ENCODE measurements around the gene CASQ2.

DNA sequence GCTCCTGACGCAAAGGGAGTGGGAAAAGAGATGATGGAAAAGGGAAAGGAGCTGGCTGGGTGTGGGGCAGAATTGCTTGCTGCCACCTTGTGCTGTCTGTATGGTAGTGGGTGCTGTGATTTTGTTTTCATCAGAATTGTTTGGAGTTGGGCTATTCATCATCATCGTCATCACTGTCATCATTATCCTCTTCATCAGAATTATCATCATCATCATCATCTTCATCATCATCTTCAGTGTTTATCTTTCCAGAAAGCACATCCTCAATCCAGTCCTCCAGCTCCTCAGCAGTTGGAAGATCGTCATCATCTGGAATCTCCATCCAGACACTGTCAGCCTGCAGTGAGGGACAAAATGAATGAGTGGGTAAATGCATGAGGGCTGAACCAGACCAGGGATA, 67.4 kb downstream of the CASQ2 start:
- TF ChIP-seq, protein P1, sequence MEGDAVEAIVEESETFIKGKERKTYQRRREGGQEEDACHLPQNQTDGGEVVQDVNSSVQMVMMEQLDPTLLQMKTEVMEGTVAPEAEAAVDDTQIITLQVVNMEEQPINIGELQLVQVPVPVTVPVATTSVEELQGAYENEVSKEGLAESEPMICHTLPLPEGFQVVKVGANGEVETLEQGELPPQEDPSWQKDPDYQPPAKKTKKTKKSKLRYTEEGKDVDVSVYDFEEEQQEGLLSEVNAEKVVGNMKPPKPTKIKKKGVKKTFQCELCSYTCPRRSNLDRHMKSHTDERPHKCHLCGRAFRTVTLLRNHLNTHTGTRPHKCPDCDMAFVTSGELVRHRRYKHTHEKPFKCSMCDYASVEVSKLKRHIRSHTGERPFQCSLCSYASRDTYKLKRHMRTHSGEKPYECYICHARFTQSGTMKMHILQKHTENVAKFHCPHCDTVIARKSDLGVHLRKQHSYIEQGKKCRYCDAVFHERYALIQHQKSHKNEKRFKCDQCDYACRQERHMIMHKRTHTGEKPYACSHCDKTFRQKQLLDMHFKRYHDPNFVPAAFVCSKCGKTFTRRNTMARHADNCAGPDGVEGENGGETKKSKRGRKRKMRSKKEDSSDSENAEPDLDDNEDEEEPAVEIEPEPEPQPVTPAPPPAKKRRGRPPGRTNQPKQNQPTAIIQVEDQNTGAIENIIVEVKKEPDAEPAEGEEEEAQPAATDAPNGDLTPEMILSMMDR (IDR thresholded peaks at IDR 0.05): no peak
- TF ChIP-seq EP300 (IDR thresholded peaks at IDR 0.05): no peak
